HG02970 (cell line): ENCODE results near the gene DYNLL1.
"Not testable (repeated sequence)": the region's sequence is repeated elsewhere in the genome, so short reads cannot be mapped to it uniquely, and the experiment has no call there.

ENCODE experiments used
- ATAC-seq: cut with Tn5 transposase; IDR thresholded peaks from one replicate; pipeline ENCODE4 v1.9.1; 2021; ENCODE audit warnings: mild to moderate bottlenecking, moderate library complexity, moderate number of reproducible peaks; ENCODE audit not compliant: unreplicated experiment, low FRiP score

Gene DYNLL1

GRCh38 chr12:120495731-120496412, at the start of gene DYNLL1:
Gene DYNLL1, plus strand, starts transcription at chr12:120496113. Its CDS starts 309 bp downstream, at chr12:120496422.
- peak; percentile 93 for ATAC-seq

DNA sequence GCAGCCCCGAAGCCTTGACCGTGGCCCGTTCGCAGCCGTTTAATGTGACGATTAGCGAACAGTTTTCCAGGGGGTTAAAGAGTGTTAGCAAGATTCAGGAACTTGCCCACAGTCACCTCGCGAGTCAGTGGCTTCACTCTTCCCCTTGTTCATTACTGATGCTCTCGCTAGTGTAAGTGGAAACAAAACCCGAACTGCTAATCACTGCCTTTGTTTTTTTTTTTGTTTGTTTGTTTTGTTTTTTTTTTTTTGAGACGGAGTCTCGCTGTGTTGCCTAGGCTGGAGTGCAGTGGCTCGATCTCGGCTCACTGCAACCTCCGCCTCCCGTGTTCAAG, 49.1 kb upstream of the DYNLL1 start:
- not testable (repeated sequence) for ATAC-seq

DNA sequence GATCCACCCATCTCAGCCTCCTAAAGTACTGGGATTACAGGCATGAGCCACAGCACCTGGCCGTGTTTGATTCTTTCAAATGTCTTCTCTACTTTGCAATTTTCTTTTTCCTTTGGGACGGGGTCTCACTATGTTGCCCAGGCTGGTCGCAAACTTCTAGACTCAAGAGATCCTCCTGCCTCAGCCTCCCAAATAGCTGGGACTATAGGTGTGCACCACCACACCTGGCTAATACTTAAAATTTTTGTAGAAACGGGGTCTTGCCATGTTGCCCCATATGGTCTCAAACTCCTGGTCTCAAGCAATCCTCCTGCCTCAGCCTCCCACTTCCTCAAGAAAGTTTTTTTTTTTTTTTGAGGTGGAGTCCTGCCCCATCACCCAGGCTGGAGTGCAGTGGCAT, 47.9 kb upstream of the DYNLL1 start:
- no peak for ATAC-seq

DNA sequence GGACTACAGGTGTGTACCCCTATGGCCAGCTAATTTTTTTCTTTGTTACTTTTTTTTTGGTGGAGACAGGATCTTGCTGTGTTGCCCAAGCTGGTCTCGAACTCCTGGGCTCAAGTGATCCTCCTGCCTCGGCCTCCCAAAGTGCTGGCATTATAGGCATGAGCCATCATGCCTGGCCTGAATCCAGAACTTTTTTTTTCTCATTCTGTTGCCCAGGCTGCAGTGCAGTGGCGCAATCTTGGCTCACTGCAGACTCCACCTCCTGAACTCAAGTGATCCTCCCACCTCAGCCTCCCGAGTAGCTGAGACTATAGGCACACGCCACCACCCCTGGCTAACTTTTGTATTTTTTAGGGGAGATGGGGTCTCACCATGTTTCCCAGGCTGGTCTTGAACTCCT, 43.4 kb upstream of the DYNLL1 start:
- not testable (repeated sequence) for ATAC-seq

GRCh38 chr12:120453060-120453750, 42.7 kb upstream of the DYNLL1 start:
- no peak for ATAC-seq

DNA sequence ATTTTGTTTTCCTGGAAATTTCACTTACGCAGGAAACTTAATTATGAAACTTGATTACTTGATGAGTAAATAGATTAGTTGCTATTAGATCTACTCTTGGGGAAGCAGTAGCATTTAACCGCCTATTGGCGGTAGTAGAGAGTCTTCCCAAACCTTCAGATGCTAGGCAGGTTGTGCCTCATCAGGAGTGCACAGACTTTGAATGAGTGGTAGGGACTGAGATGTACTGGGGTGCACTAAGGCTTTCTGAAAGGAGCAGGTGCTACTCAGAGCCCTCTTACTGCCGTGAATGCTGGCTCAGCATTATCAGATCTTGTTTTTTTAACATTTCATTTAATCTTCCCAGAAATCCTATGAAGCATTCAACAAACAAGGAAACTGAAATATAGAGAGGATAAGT, 41.9 kb upstream of the DYNLL1 start:
- no peak for ATAC-seq

DNA sequence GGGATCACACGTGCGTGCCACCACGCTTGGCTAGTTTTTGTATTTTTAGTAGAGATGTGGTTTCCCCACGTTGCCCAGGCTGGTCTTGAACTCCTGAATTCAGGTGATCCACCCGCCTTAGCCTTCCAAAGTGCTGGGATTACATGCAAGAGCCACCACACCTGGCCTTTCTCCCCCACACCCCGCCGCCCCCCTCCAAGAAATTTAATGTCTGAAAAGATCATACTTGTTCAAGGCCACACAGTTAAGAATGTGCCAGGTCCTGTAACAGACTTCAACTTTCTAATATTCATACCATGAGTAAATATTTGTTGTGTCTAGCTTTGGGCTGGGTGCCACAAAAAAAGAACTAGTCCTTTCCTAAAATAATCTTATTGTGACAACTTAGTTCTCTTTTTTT, 40.6 kb upstream of the DYNLL1 start:
- no peak for ATAC-seq

DNA sequence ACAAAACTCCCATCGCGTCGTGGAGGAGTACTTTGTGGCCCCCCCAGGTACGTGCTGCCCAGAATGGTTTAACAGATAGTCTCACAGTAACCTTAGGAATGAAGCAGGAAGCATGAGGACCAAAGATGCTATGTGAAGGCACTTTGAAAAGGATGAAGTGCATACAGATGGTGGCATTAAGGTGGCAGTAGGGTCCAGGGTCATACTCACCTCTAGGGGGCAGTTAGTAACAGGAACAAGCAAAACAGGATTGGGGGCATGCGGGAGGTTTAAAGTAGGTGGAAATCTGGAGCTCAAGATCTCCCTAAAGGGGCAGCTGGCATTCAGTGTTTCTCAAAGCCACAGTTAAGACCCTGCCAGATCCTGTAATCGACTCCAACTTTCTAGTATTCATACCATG, 38.8 kb upstream of the DYNLL1 start:
- no peak for ATAC-seq

DNA sequence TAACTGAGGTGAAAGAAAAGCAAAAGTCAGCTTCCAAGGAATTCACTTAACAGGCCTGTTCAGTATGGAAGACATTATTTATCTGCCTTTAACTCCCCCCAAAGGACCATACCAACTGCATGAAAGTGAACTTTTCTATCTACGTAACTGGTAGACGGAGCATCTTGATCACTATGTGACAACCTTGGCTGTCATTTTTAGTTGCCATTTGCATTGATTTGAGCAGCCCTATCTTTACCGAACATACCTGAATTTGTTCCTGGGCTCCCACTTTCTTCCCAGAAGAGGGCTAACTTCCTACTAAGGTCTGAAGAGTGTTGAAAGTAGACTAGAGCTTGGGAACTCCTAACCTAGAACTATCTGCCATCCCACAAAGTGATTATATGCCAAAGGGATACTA, 35.8 kb upstream of the DYNLL1 start:
- no peak for ATAC-seq

DNA sequence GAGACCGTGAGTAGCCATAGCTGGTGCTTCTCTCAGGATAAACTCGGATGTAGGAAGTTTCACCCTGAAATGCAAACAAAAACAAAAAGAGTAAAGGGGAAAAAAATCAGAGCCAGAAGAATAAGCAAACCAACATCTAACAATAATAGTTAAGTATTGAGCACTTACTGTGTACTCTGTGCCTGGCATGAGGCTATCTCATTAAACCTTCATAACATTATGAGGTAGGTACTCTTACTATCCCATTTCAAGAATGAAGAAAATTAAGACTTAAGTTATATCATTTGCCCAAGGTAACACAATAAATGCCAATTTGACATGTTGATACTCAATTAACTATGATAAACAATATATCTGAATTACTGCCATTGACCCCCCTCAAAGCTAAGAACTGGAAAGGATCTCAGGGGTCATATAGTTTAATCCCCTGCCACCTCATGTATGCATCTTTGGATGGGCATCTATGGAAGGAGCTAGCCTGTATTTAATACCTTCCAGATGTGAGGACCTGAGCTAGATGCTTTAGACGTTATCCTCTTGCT, 33.7 kb upstream of the DYNLL1 start:
- no peak for ATAC-seq

DNA sequence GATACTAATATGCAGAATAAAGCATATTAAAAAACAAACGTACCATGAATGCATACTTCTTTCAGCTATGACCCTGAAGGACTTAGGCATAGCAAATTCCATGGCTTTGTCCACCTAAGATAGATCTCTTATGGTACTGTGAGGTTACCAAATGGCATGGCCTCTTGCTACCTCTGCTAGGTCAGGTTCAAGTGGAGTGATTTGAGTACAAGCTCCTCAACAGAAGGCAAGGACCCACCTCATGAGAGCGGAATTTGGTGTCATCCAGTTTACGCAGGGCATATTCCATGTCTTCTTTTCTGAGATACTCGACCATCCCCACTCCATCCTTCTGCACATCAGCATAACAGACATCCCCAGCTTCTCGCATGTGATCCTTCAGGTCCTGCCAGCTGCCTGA, 32.2 kb upstream of the DYNLL1 start:
- ATAC-seq, result no peak

DNA sequence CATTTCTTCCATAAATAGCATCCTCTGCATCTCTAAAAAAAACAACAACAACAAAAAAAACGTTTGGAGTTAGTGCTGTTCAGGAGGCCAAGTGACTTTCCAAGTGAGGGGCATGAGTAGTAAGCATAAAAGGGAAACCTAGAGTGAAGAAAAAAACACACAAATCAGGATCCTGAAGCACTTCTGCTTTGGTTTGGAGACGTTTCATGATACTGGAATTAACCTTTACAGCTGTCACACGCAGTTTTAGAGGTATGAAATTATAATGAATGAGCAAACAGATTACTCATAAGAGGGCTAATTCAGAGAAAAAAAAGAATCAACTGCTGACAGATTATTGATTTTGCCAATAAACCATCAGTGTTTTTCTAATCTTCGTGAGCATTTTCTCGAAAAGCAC, 30.2 kb upstream of the DYNLL1 start:
- no peak for ATAC-seq

DNA sequence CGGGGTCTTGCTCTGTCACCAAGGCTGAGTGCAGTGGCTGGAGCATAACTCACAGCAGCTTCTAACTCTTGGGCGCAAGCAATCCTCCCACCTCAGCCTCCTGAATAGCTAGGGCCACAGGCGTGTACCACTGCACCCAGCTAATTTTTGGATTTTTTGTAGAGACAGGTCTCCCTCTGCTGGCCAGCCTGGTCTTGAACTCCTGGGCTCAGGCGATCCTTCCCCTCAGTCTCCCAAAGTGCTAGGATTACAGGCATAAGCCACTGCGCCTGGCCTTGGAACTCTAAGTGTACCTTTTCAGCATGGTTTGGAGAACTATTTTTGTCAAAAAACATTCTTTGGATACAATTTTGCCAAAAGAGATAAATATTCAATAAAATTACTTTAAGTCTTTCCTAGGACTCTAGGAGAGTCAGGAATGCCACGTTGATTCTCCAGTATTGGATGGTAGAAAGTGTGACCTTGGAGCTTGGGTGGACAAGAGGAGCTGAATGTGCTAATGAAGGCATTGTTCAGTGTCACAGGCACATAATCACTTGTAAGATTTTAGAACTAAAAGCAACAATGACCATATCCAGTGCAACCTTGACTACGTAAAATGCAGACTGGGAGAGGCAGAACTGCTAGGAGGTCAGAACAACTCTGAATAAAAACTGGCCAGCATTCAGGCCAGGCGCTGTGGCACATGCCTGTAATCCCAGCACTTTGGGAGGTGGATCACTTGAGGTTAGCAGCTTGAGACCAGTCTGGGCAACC, 29.2 kb upstream of the DYNLL1 start:
- ATAC-seq, result no peak

DNA sequence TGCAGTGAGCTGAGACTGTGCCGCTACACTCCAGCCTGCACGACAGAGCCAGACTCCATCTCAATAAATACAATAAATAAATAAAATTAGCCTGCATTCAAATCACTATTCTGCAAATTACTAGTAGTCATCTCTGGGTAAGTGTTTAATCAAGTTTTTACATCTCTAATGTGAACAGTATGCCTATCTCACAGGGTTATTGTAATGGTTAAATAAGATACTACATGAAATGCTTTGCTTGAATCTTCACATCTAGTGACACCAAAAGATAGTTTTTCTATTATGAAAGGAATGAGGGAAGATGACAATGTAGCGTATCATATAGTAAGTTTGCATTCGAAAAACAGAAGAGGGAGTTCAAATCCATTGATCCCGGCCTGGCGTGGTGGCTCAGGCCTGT, 28.5 kb upstream of the DYNLL1 start:
- ATAC-seq, result no peak

DNA sequence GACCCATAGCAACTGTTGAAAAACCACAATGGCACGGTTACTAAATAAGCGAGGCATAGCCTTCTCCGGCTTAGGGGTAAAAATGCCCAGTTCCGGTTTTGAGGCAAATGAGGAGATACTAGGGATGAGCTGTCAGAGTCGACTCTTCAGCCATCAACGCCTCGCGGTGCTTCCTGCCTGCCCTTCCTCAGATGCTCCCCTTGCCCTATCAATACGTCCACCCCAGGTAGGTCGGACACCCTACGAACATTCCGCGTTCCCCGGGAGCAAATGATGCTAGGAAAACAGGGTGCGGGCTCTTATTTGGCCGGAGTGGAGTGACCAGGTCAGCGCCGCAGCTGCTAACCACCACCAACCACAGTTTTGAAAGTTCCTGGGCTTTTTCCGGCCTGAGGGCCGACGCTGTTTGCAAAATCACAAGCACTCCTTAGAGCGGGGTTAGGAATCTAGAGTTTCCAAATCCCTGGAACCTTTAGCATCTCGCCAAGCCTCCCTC, 27.5 kb upstream of the DYNLL1 start:
- ATAC-seq, result no peak

DNA sequence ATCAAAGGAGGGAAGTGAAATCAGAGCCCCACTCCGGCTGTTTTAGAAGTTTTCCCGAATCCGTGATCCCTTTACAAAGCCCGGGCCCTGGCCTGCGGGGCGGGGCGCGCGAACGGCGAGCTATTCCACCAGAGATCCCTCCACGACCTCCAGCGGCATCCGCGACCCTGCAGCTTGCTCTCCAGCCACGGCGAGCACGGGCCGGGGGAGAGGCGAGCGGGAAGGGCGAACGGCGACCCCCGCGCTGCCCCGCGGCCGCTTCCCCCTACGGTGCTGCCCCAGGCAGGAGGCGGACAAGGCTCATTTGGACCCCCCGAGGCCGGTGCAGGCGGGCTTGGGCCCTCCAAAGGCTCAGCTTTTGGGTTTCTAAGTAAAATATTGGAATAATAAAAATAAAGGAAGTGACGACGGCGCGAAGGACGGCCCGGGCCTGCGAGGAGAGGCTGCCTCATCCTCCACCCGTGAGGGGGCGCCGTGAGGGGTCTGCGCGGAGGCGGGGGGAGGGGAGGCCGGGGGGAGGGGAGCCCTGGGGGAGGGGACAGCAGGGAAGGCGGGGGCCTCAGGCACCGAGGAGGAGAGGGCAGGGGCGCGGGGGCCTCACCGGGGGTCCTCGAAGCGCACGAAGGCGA, 27.0 kb upstream of the DYNLL1 start:
- ATAC-seq, result peak; percentile 4

DNA sequence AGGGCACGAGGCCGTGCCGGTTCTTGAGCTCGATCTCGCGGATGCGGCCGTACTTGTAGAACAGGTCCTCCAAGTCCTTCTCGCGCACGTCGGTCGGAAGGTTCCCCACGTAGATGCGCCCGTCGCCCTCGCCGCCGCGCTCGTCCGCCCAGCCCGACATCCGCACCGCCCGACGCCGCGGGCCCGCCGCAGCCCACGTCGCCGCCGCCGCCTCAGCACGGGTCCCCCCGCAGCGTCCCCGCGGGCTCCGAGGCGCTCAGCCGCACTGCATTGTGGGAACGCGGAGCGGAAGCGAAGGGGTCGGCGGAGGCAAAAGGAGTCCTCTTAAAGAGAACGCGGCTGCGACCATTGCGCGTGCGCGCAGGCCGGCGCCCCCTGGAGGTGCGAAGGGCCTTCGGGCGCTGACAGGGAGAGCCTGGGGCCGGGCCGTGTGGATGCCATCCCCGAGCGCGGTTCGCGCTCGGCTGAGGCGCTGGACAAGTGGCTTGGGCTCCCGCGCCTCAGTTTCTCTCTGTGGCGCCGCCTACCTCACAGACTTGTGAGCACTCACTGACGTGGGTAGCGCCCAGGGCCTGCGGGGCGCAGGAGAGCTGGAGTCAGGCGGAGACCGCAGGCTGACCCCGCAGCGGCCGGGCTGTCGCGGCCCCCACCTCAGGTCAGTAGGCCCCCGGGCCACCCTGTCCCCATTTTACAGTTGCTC, 26.3 kb upstream of the DYNLL1 start, which contains the start of gene SRSF9:
TSS of gene SRSF9 (minus strand) at position 299 of the 700 bp plus-strand sequence. CDS start at position 160, 139 bp downstream.
- ATAC-seq, result peak; percentile 83

DNA sequence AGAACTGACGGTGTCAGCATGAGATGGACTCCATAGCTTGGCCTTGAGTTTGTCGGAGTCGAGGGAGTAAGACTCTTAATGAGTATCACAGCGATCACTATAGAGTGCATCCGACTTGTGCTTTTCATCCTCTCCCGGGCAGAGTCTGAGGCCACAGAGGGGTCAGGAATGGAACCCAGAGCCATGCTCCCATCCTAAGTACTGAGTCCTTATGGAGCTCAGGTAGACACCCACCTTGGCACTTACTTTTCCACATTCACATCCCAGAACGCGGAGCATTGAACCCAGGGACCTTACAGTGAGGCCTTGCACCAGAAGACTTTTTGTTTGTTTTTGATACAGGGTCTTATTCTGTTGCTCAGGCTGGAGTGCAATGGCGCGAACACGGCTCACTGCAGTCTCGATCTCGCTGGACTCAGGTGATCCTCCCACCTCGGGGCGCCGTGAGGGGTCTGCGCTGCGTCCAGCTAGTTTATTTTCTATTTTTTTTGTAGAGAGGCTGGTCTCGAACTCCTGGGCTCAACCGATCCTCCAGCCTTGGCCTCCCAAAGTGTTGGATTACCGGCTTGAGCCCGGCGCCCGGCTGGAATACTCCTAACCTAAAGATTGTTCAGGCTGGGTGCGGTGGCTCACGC, 25.6 kb upstream of the DYNLL1 start:
- ATAC-seq, result no peak

- ATAC-seq, result no peak
Measured at GRCh38 chr12:120472521-120472920, 23.4 kb upstream of the DYNLL1 start.
